Thyroid gland (tissue), 4 donors: Measurements from ENCODE around the gene KIF13A. TPM values are rescaled to one million over a fixed set of nuclear protein-coding genes. Genes with fewer than 3 reads are reported as not detected.

ENCODE experiments used
- DNase-seq, 2 donors: peaks; one replicate each; pipeline ENCODE4 v3.0.0-alpha.2; 2019
- H3K27ac ChIP-seq, 3 donors: fragments of 200-600 bp; sonication (generic); 1 replicate in 2 of 3; 2 replicates in 1 of 3; pipeline ENCODE4 v1.5.1; 2016 to 2019; ENCODE audit warnings: mild to moderate bottlenecking in 1 of 3, moderate library complexity in 1 of 3
- H3K27me3 ChIP-seq: fragments of 200-600 bp; sonication (generic); one replicate; pipeline ENCODE4 v1.5.1; 2019
- H3K36me3 ChIP-seq, 2 donors: fragments of 200-600 bp; sonication (generic); one replicate each; pipeline ENCODE4 v1.5.1; 2016 to 2019
- H3K4me1 ChIP-seq, 2 donors: fragments of 200-600 bp; sonication (generic); one replicate each; pipeline ENCODE4 v1.5.1; 2017 to 2019
- H3K4me3 ChIP-seq, 3 donors: fragments of 200-600 bp; sonication (generic); replicated peaks in 1 of 3; 1 replicate in 2 of 3; 2 replicates in 1 of 3; pipeline ENCODE4 v1.5.1; 2016; ENCODE audit warnings: mild to moderate bottlenecking in 1 of 3
- H3K9me3 ChIP-seq: fragments of 200-600 bp; sonication (generic); one replicate; pipeline ENCODE4 v1.5.1; 2017
- POLR2A ChIP-seq, 2 donors: fragments of 450-650 bp; IDR thresholded peaks; one replicate each; pipeline ENCODE4 v1.6.1; 2017; ENCODE audit warnings: antibody characterized with exemption in 2 of 2, mild to moderate bottlenecking in 2 of 2, moderate library complexity in 1 of 2
- WGBS, 2 donors: methylation state at CpG; one replicate each; pipeline ENCODE4 v1.1.5; 2017; 5-methylcytosine and 5-hydroxymethylcytosine counted together
- intact Hi-C: fragments of 100-400 bp; cut with DNase I; formaldehyde crosslinking; loops from one replicate; pipeline ENCODE4 v1.15.1; 2023
- total RNA-seq, 4 donors: library from RNA; depleted of rRNA; stranded (reverse); fragments of >200 nt; gene quantifications; one replicate each; pipeline ENCODE4 v1.2.3, GENCODE V29; 2016
- TF ChIP-seq, protein P1 (sequence below), 6 experiments: fragments of 200-600 bp in 3 of 6; fragments of 450-650 bp in 3 of 6; sonication (generic) in 3 of 6; IDR thresholded peaks; one replicate each; pipeline ENCODE4 v1.5.1; 2016 to 2019; ENCODE audit warnings: antibody characterized with exemption in 6 of 6, mild to moderate bottlenecking in 2 of 6, inconsistent platforms in 1 of 6, moderate library complexity in 1 of 6

Gene KIF13A
- total RNA-seq, 4 donors from 2014 or later = 40.7 to 79.8 (median 66.4) TPM

GRCh38 chr6:17988422-17988944 lies 1.0 kb upstream of the KIF13A start:
- H3K4me1 ChIP-seq = peaks cover 25% of the 10 kb centered on the region in 2 donors
- no peak for TF ChIP-seq POLR2A (IDR thresholded peaks at IDR 0.05)
- TF ChIP-seq, protein P1, sequence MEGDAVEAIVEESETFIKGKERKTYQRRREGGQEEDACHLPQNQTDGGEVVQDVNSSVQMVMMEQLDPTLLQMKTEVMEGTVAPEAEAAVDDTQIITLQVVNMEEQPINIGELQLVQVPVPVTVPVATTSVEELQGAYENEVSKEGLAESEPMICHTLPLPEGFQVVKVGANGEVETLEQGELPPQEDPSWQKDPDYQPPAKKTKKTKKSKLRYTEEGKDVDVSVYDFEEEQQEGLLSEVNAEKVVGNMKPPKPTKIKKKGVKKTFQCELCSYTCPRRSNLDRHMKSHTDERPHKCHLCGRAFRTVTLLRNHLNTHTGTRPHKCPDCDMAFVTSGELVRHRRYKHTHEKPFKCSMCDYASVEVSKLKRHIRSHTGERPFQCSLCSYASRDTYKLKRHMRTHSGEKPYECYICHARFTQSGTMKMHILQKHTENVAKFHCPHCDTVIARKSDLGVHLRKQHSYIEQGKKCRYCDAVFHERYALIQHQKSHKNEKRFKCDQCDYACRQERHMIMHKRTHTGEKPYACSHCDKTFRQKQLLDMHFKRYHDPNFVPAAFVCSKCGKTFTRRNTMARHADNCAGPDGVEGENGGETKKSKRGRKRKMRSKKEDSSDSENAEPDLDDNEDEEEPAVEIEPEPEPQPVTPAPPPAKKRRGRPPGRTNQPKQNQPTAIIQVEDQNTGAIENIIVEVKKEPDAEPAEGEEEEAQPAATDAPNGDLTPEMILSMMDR (IDR thresholded peaks at IDR 0.05) = no peak
- H3K4me3 ChIP-seq = peak overlapping the region in 2 of 3 donors; percentile 53 to 70
- H3K27ac ChIP-seq = peak overlapping the region; percentile 92 to 96 (median 92)
- WGBS, 2 donors = 20 to 25% methylated on average over 20 of the region's 20 CpGs
- intact Hi-C loops = no loop called here
- no peaks in the 10 kb centered on the region for H3K36me3 ChIP-seq
- DNase-seq = no peak
- H3K27me3 ChIP-seq = no peaks in the 10 kb centered on the region
- no peaks in the 10 kb centered on the region for H3K9me3 ChIP-seq

DNA sequence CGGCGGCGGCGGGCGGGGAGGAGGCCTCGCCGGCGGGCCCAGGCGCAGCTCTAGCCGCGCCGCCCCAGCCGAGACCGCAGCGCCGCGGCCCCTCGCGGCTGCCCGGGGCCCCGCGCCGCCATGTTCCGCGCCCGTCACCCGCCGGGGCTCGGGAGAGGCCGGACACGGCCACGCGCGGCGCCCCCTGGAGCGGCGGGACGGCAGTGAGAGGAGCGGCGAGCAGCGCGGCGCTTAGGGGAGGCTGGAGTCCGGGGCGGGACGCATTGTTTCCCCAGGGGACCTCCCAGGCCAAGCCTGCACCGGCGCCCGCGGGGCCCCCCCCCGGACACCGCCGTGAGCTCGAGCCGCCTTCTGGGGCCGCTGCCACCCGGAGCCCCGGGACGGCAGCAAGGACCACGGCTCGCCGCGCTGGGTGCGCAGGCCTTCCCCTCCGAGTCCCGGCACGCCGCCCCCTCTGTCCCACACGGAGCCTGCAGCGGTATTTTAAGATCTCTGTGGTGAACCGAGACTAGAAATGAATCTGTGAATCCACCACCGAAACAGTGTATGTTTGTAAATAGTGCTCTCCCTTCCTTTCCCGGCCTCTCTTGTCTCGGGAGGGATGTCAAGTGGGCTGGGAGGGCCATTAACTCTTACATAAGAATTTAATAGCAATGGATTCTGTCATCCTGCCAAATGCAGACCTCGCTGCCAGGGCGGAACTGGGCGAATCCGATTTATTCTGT lies 424 bp upstream of the KIF13A start:
- intact Hi-C loops = no loop called here
- DNase-seq = peak; percentile 89 to 90
- WGBS, 2 donors = 2% methylated on average over 12 to 27 of the region's 78 CpGs
- Histone ChIP-seq H3K36me3 (no peaks in the 10 kb centered on the region), H3K27me3 (no peaks in the 10 kb centered on the region), H3K9me3 (no peaks in the 10 kb centered on the region), H3K4me1 (peaks cover 25 to 27% of the 10 kb centered on the region in 2 donors), H3K27ac (peak overlapping the region; percentile 92 to 96 (median 92)), H3K4me3 (peak overlapping the region; percentile 33 to 70 (median 53))
- TF ChIP-seq, protein P1 (IDR thresholded peaks at IDR 0.05) = peak in 4 of 6 experiments; percentile 12 to 32 (median 17)
- TF ChIP-seq POLR2A (IDR thresholded peaks at IDR 0.05) = peak in 1 of 2 donors; percentile 66

- Histone ChIP-seq H3K4me1 (peaks cover 25 to 27% of the 10 kb centered on the region in 2 donors), H3K9me3 (no peaks in the 10 kb centered on the region), H3K36me3 (no peaks in the 10 kb centered on the region), H3K27me3 (no peaks in the 10 kb centered on the region), H3K27ac (peak overlapping the region; percentile 73 to 89 (median 89)), H3K4me3 (peak overlapping the region in 2 of 3 donors; percentile 7 to 54)
- TF ChIP-seq POLR2A (IDR thresholded peaks at IDR 0.05) = peak in 1 of 2 donors; percentile 46
- TF ChIP-seq, protein P1 (IDR thresholded peaks at IDR 0.05) = no peak
- WGBS, 2 donors = 1% methylated on average over 26 to 34 of the region's 65 CpGs
- intact Hi-C loops = no loop called here
- peak; percentile 75 to 78 for DNase-seq
Measured at GRCh38 chr6:17986656-17987446, 584 bp downstream of the KIF13A start.

GRCh38 chr6:17985934-17986655 lies 1.3 kb downstream of the KIF13A start:
- Histone ChIP-seq H3K27me3 (no peaks in the 10 kb centered on the region), H3K4me3 (peak overlapping the region in 2 of 3 donors; percentile 7 to 54), H3K4me1 (peaks cover 25 to 30% of the 10 kb centered on the region in 2 donors), H3K27ac (peak overlapping the region in 2 of 3 donors; percentile 89), H3K36me3 (no peaks in the 10 kb centered on the region), H3K9me3 (no peaks in the 10 kb centered on the region)
- DNase-seq = no peak
- 42 to 48% methylated on average over 11 of the region's 11 CpGs for WGBS, 2 donors
- intact Hi-C loops = no loop called here
- TF ChIP-seq POLR2A (IDR thresholded peaks at IDR 0.05) = no peak
- TF ChIP-seq, protein P1 (IDR thresholded peaks at IDR 0.05) = no peak
